GM21825 (cell line): ENCODE measurements around the gene CLTCL1.

Source experiments
- ATAC-seq: cut with Tn5 transposase; IDR thresholded peaks from one replicate; pipeline ENCODE4 v1.9.1; 2021; ENCODE audit warnings: mild to moderate bottlenecking, moderate library complexity; ENCODE audit not compliant: unreplicated experiment

Gene CLTCL1

DNA sequence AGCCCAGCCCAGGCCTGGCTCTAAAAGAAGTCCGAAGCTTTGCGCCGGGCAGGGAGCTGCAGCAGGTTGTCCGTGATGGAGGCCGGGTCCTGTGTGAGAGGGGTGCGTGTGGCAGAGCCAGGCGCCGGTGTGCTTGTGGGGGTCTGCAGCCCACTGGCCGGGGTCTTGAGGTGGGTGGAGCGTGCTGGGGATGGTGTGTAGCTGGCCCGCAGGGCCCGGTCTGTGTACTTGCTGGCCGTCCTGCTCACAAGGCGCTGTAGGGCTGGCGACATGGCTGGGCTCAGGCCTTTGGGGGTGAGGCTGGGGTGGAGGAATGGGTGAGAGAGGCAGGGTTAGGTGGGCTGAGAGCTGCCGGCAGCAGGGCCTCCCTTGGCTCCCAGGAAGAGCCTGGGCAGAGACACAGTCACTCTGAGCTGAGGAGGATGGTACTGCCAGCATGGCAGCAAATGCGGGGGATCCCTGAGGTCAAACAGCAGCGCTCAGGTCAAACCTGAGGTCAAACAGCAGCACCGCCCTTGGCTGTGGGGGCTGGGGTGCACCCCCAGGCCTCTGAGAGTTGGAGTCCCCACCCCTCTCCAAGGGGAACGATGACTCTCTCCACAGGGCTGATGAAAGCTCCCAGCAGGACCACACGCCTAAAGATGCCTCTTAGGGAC is 157.2 kb downstream of the CLTCL1 start:
- no peak for ATAC-seq

DNA sequence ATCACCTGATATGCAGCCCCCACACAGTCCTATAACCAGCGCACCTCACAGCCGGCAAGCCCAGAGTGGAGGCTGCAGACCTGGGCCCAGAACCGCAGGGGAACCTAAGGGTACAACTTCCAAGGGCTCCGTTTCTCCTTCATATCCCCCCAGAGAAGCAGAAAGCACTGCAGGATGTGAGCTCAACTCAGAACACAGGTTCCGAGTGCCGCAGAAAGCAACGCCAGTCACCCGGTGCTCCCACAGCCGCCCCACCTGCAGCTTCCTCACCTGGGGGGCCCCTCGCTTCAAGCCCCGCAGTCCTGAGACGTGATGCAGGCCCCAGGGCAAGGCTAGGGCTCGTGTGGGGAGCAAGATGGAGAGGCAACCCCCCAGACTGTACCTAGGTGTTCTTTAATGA is 158.0 kb downstream of the CLTCL1 start:
- no peak for ATAC-seq

DNA sequence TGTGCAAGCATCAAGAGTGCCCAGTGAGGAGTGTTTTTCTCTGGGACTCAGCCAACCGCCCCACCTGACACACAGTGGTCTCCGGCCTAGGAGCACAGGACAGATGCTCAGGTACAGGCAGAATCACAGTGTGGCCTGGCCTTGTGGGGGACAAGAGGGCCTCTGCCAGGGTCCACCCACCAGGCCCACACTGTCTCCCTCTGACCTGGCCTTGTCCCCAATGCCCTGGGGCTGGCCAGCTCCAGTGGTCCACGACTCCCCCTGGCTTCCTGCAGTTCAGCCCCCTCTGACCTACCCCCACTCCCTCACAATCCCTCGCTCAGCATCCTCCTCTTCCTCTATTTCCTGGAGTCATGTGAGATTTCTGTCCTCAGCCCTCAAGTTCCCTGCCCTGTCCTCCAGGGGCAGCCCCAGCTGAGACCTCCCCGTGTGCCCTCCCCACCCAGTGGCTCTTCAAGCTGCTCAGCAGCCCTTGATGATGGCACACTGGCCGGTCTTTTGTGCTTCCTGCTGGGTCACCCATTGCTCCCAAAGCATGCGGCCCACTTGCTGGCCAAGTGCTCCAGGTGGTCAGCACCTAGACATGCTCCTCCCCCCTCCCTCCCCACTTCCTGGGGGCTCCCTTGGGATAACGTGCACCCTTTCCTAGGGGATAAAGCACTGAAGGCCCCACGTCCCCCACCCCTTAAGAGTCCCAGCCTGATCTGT is 158.7 kb downstream of the CLTCL1 start:
- no peak for ATAC-seq

- no peak for ATAC-seq
Observed at GRCh38 chr22:19132153-19132552, 159.4 kb downstream of the CLTCL1 start.

GRCh38 chr22:19131685-19132015 is 159.9 kb downstream of the CLTCL1 start:
- ATAC-seq = no peak

- no peak for ATAC-seq
Observed at GRCh38 chr22:19130959-19131684, 160.4 kb downstream of the CLTCL1 start, which contains the start of gene TSSK2. Gene TSSK2, plus strand, starts transcription at chr22:19131308. Its CDS starts 92 bp downstream, at chr22:19131400.

DNA sequence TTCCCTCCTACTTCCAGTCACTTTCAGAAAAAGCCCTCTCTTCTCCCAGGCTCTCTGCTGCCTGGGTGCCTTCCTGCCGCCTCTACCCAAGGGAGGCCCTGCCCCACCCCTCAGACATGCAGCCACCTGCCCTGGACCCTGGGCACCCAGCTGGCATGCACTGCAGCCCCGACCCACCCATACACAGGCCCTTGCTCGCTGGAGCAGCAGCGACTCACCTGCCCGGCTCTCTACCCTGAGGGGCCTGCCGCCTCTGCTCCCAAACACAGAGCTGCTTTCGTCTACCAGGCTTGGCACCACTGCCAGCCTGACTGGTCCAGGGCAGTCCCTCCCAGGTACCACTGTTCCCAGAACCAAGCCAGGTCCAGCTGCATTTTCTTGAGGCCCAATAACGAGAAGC is 161.6 kb downstream of the CLTCL1 start:
- no peak for ATAC-seq
